KOPT-K1 (cell line): ENCODE results near the gene CDA.

ENCODE experiments used
- H3K27ac ChIP-seq: fragments of 200-600 bp; sonication (generic); 2 replicates; pipeline ENCODE4 v1.5.1; 2016; ENCODE audit warnings: antibody characterized with exemption, mild to moderate bottlenecking, low read depth, low read length; ENCODE audit not compliant: poor library complexity, severe bottlenecking
- H3K36me3 ChIP-seq: fragments of 200-600 bp; sonication (generic); 2 replicates; pipeline ENCODE4 v1.5.1; 2017; ENCODE audit warnings: antibody characterized with exemption, mild to moderate bottlenecking, low read length, moderate library complexity; ENCODE audit not compliant: insufficient read depth
- H3K9me3 ChIP-seq: fragments of 200-600 bp; sonication (generic); 2 replicates; pipeline ENCODE4 v1.5.1; 2017; ENCODE audit warnings: antibody characterized with exemption, low read length, mild to moderate bottlenecking; ENCODE audit not compliant: insufficient read depth, poor library complexity, severe bottlenecking

The CDA gene

GRCh38 chr1:20644416-20644815 is 55.5 kb downstream of the CDA start:
- H3K27ac ChIP-seq = no peak overlapping the region
- H3K36me3 ChIP-seq = peaks cover 17% of the 10 kb centered on the region
- H3K9me3 ChIP-seq = no peaks in the 10 kb centered on the region

DNA sequence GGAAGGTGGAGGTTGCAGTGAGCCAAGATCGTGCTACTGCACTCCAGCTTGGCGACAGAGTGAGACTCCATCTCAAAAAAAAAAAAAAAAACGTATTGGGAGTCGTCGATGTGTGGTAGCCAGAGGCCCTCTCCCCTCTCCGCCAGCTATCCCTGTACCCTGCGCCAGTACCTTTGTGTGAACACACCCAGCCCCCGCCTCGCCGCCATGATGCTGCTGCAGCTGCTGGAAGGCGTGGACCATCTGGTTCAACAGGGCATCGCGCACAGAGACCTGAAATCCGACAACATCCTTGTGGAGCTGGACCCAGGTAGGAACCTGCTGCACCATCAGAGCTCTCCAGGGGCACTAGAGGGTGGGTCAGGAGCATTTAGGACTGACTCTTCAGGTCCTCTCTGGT is 56.5 kb downstream of the CDA start:
- Histone ChIP-seq H3K9me3 (no peaks in the 10 kb centered on the region), H3K27ac (no peak overlapping the region), H3K36me3 (peaks cover 27% of the 10 kb centered on the region)

GRCh38 chr1:20648438-20648837 is 59.5 kb downstream of the CDA start:
- H3K36me3 ChIP-seq = peaks cover 56% of the 10 kb centered on the region
- no peak overlapping the region for H3K27ac ChIP-seq
- no peaks in the 10 kb centered on the region for H3K9me3 ChIP-seq

DNA sequence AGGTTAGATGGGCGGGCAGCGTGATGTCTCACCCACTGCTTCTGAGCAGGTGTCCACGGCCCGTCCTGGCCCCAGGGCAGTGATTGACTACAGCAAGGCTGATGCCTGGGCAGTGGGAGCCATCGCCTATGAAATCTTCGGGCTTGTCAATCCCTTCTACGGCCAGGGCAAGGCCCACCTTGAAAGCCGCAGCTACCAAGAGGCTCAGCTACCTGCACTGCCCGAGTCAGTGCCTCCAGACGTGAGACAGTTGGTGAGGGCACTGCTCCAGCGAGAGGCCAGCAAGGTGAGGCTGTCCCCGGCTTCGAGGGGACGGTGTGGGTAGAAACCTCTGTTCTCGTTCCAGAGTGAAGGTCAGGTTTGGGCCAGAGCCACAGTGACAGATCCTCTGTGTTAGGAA is 60.0 kb downstream of the CDA start:
- Histone ChIP-seq H3K36me3 (peaks cover 61% of the 10 kb centered on the region), H3K9me3 (no peaks in the 10 kb centered on the region), H3K27ac (no peak overlapping the region)

DNA sequence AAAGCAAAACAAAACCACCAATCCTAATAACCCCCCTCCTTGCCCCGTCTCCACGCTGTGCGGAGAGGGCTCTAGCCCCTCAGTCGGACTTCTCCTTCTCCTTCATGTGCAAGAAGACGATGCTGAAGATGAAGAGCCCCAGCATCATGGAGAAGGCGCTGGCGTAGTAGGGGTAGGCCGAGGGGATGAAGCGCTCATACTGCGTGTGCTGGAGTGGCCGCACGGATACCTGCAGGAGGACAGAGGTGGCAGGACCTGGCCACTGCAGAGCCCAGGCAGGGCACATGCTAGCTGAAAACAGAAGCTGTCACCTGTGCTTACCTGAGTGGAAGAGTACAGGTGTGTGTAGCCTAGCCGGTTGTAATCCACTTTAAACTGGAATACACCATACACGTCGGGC is 63.4 kb downstream of the CDA start:
- H3K9me3 ChIP-seq = no peaks in the 10 kb centered on the region
- H3K36me3 ChIP-seq = peaks cover 94% of the 10 kb centered on the region
- no peak overlapping the region for H3K27ac ChIP-seq

DNA sequence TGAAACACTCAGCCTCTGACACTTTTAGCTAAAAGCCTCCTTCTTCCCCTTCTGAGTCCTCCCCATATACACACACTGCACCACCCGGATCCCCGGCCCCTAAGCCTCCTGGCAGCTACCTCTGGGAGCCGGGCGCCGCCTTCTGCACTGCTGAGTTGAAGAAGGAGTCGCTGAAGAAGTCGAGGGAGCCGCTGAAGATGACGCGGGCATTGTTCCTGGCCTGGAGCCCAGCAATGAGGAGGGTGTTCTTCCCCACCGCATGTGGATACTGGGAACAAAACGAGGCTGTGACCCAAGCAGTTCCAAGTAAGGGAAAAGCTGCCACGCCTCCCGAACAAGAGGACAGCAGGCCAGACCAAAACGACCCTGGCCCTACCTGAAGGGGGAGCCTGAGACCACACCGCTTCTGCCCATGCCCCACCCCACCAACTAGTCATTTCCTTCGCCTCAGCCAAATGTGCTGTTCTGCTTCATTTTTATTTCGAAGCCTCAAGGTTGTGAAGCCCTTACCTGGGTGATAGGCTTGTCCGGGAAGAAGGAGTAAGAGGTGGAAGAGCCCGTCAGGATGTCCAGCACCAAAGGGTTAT is 65.3 kb downstream of the CDA start:
- no peak overlapping the region for H3K27ac ChIP-seq
- H3K9me3 ChIP-seq = no peaks in the 10 kb centered on the region
- peaks cover 98% of the 10 kb centered on the region for H3K36me3 ChIP-seq

DNA sequence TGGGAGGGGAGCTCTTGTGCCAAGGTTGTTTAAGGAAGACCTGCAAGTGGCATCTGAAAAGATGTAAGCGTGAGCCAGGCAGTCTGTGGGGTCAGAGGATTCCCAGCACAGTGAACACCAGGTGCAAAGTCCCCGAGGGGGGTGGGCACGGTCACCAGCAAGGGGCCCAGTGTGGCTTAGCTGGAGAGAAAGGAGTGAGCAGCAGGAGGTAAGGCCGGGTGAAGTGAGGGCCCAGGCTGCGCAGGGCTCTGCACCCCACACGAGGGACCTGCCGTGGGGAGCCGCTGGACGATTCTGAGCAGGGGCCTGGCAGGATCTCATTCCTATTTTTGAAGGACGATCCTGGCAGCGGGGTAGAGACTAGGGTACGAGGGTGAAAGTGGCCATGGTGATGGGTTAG is 68.1 kb downstream of the CDA start:
- Histone ChIP-seq H3K36me3 (peaks cover 81% of the 10 kb centered on the region), H3K9me3 (no peaks in the 10 kb centered on the region), H3K27ac (no peak overlapping the region)

GRCh38 chr1:20658166-20658915 is 69.4 kb downstream of the CDA start:
- H3K27ac ChIP-seq = no peak overlapping the region
- H3K9me3 ChIP-seq = no peaks in the 10 kb centered on the region
- peaks cover 67% of the 10 kb centered on the region for H3K36me3 ChIP-seq

- no peaks in the 10 kb centered on the region for H3K9me3 ChIP-seq
- H3K36me3 ChIP-seq = peaks cover 47% of the 10 kb centered on the region
- H3K27ac ChIP-seq = peak overlapping the region; percentile 83
Observed at GRCh38 chr1:20660363-20660762, 71.5 kb downstream of the CDA start.

GRCh38 chr1:20660847-20661206 is 71.9 kb downstream of the CDA start:
- Histone ChIP-seq H3K27ac (peak overlapping the region; percentile 83), H3K9me3 (no peaks in the 10 kb centered on the region), H3K36me3 (peaks cover 43% of the 10 kb centered on the region)

GRCh38 chr1:20661207-20662109 is 72.6 kb downstream of the CDA start, which contains the start of gene DDOST:
DDOST (minus strand) TSS chr1:20661369; CDS start chr1:20661350, 19 bp downstream.
- Histone ChIP-seq H3K36me3 (peaks cover 36% of the 10 kb centered on the region), H3K9me3 (no peaks in the 10 kb centered on the region), H3K27ac (peak within 1 kb of the TSS; percentile 83)

- Histone ChIP-seq H3K36me3 (peaks cover 30% of the 10 kb centered on the region), H3K27ac (peak overlapping the region; percentile 83), H3K9me3 (no peaks in the 10 kb centered on the region)
Observed at GRCh38 chr1:20662110-20662475, 73.2 kb downstream of the CDA start.

DNA sequence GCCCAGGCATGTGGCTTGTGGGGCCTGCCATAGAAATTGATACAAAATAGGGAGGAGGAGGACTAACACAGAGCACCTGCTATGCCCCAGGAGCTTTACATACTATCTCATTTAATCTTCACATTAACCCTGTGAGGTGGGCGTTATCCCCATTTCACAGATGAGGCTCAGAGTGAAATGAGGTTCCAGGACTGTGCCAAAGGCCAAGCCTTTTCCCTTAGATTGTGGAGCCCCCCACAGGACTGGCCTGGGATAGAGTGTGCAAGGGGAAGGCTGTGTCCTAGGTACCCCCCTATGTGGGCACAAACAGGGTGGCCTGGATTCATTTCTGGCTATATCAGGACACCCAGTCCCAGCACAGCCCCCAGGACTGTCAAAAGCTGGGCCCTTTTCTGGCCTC is 74.5 kb downstream of the CDA start:
- Histone ChIP-seq H3K27ac (no peak overlapping the region), H3K36me3 (peaks cover 17% of the 10 kb centered on the region), H3K9me3 (no peaks in the 10 kb centered on the region)

GRCh38 chr1:20663969-20664715 is 75.2 kb downstream of the CDA start:
- H3K27ac ChIP-seq = no peak overlapping the region
- peaks cover 9% of the 10 kb centered on the region for H3K36me3 ChIP-seq
- H3K9me3 ChIP-seq = no peaks in the 10 kb centered on the region

GRCh38 chr1:20665726-20666125 is 76.8 kb downstream of the CDA start:
- no peaks in the 10 kb centered on the region for H3K36me3 ChIP-seq
- no peak overlapping the region for H3K27ac ChIP-seq
- H3K9me3 ChIP-seq = no peaks in the 10 kb centered on the region
